Right ventricle myocardium superior (tissue), 1 donor: ENCODE results near the gene PPIA. TPM values are rescaled to one million over a fixed set of nuclear protein-coding genes. Genes with fewer than 3 reads are reported as not detected.
"Not testable (repeated sequence)": the region's sequence is repeated elsewhere in the genome, so short reads cannot be mapped to it uniquely, and the experiment has no call there.

Experiments
- ATAC-seq: fragments of 200-7000 bp; cut with Tn5 transposase; one replicate; pipeline ENCODE4 v1.9.1; 2020; ENCODE audit warnings: mild to moderate bottlenecking; ENCODE audit not compliant: poor library complexity
- DNase-seq: peaks from one replicate; pipeline ENCODE4 v3.0.0-alpha.2; 2020
- intact Hi-C: fragments of 100-400 bp; cut with DNase I; formaldehyde crosslinking; loops from one replicate; pipeline ENCODE4 v1.11.2; 2022
- total RNA-seq: library from RNA; stranded (reverse); fragmentation: NEBNext Ultra II Directional; extraction: Animal tissue kit (Norgen Biotek cat#: 25700); gene quantifications from one replicate; pipeline ENCODE4 v1.2.1, GENCODE V29; 2021
- donor health status: DM: no; HTN: yes; CAD: no; lungs with severe emphysema.

Gene PPIA
- total RNA-seq, 1 donor from 2014 or later, result 471 TPM

DNA sequence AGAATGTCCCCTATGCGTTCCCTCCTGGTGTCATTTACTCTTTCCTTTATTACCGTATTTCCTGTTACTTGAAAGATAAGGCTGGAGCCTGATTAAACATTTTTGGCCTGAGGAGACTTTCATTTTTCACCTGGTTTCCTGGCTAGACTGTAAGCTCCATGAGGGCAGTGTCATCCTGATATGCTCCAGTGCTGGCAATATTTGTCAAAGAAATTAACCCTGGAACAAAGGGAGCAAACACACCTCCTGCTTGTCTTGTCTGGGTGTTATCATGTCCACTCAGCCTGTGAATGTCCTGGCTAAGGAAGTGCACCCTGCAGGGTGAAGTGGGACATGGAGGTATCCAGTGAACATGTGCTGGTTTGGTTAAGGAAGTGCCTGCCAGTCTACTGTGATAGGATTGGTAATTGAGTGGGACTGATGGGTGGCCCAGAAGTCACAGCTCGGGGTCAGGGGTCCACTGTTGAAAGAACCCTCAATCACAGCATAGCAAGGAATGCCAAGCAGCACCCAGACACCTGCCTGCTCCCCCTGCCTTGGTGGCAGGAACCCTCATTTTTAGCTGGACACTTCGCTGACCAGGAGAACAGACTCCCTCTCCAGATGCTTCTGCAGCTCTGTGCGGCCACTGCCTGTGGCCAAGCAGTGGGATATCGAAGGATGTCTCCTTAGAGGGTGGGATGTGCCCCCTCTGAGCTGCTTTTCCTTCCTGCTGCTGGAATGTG, 20.9 kb upstream of the PPIA start:
- DNase-seq, result no peak
- intact Hi-C loops, result no loop called here
- ATAC-seq, result no peak

DNA sequence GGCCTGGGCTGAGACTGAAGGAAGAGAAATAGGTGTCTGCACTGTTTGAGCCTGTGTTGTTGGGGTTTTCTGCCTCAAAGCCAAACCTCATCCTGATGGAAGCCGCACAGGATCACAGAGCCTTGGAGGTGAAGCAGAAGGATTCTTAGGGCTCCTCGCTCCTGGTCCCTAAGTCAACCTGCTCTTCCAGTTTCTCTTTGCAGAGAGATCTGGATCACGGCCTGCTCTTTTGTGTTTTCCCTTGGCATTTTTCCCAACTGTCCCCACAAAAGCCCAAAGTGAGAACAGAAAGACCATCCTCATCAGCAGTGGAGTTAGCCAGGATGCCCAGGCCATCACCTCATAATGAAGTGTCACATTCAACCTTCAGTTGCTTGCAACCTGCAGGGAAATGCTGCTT, 20.3 kb upstream of the PPIA start:
- DNase-seq (no peak), ATAC-seq (no peak)
- intact Hi-C loops, result no loop called here

DNA sequence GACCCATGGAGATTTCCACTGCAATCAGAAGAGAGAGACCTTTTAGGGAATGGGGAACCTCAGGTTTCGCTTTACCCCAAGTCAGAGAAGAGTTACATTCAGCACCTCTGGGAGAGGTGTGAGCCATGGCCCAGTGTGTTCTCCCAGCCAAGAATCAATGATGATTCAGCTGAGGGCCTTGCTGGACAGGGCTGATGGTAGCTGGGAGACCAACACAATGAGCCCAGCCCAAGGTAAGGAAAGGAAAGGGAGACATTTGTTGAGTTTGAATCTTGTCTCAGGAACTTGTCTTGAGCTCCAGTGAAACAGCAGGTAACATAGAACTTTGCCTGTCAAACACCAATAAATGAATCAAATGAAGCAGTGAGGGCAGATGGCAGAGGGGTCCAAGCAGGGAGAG, 14.0 kb upstream of the PPIA start:
- DNase-seq (no peak), ATAC-seq (no peak)
- intact Hi-C loops, result no loop called here

DNA sequence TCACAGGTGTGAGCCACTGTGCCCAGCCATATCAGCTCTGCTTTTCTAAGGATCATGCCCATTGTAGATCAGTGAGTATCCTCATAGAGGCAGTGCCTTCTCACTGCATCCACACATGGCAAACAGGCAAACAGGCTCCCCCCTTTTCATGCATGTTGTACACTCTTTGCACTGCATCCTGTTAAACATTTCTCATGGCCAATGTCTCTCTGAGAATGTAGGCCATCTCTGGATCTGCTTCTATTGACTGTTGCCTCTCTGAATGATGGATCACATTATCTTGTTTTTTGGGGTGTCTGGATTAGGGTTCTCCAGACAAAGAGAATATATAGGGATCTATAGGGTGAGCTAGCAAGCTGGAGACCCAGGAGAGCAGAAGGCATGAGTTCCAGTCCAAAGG, 13.1 kb upstream of the PPIA start:
- no peak for DNase-seq
- no peak for ATAC-seq
- intact Hi-C loops, result no loop called here

DNA sequence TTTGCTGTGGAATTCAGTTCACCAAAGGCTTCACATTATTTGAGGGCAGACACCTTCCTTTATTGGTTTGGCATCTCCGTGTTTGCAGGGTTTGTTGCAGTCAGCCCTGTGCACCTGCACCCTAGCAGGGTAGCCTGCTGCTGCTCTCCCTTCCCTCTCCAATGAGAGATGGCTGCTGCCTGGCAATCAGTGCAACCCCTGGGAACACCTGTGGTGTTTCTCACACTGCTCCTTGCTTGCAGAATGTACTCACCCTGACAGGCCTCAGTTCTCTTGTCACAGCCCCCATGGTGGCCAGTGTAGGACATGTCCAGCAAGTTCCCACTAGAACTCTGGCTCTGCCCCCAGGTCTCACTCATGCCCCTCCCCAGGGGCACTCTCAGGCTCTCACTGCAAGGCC, 12.1 kb upstream of the PPIA start:
- ATAC-seq (no peak), DNase-seq (no peak)
- intact Hi-C loops, result no loop called here

DNA sequence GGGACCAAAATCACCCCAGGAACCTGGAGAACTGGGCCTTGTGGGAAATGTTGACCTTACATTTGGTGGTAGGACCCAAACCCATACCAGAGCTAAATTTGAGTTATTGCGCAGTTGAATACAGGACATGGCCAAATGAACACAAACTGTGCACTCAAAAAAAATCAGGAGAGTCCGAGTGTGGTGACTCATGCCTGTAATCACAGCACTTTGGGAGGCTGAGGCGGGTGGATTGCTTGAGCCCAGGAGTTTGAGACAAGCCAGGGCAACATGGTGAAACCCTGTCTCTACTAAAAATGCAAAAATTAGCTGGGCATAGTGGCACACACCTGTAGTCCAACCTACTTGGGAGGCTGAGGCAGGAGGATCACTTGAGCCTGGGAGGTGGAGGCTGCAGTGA, 11.3 kb upstream of the PPIA start:
- intact Hi-C loops, DNase-seq, ATAC-seq: not testable (repeated sequence)

DNA sequence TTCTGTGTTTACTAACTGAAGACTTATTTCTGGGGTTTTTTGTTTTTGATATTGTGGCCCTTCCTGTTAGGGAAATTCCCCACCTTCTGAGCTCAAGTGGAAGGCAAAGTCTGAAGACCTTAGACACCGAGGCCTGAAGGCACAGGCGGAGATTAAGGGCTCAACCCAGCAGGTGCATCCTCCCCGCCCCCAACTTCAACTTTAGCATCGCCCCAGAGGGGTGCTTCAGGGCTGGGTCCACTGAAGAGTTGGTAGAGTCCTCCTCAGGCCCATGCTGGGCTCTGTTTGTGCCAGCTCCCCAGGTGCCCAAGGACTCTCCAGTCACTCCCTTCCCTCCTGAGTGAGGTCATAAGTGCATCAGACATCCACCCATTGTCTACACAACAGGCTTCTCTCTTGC, 9.4 kb upstream of the PPIA start:
- no peak for DNase-seq
- ATAC-seq, result no peak
- intact Hi-C loops, result no loop called here

DNA sequence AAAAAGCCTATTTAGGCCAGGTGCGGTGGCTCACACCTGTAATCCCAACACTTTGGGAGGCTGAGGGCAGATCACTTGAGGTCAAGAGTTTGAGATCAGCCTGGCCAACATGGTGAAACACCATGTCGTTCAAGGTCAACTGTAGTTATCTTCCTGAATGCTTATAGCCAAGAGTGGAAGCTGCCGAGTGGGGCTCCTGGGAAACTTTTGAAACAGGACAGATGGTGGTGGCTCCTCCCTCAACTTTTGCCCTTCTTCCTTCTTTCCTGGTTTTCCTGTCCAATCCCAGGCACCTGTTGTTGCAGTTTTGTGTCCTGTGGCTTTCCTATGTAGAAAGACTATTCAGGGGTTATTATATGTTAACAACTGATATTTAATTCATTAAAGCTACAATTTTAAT, 8.7 kb upstream of the PPIA start:
- intact Hi-C loops, result no loop called here
- no peak for ATAC-seq
- DNase-seq, result no peak

DNA sequence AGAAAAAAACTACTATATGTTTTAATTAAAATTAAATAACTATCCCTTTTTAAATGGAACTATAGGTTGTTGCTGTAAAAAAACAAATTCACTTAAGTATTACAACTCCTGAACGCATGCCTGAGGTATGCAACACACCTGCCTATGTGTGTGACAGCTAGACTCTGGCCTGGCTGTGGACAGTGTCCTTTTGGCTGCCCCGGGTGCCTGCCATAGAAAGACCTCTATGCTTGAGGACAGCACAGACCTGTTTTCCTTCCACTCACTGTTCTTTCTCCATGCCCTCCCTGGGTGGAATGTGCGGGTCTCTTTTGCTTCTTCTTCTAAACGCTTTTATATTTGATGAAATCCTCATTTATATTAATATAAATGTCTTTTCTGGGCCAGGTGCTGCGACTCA, 6.5 kb upstream of the PPIA start:
- DNase-seq, result no peak
- ATAC-seq, result no peak
- intact Hi-C loops, result loop anchor here (5.0 kb wide), 1 partner anchor 38 kb away; no protein-coding TSS in a partner anchor

DNA sequence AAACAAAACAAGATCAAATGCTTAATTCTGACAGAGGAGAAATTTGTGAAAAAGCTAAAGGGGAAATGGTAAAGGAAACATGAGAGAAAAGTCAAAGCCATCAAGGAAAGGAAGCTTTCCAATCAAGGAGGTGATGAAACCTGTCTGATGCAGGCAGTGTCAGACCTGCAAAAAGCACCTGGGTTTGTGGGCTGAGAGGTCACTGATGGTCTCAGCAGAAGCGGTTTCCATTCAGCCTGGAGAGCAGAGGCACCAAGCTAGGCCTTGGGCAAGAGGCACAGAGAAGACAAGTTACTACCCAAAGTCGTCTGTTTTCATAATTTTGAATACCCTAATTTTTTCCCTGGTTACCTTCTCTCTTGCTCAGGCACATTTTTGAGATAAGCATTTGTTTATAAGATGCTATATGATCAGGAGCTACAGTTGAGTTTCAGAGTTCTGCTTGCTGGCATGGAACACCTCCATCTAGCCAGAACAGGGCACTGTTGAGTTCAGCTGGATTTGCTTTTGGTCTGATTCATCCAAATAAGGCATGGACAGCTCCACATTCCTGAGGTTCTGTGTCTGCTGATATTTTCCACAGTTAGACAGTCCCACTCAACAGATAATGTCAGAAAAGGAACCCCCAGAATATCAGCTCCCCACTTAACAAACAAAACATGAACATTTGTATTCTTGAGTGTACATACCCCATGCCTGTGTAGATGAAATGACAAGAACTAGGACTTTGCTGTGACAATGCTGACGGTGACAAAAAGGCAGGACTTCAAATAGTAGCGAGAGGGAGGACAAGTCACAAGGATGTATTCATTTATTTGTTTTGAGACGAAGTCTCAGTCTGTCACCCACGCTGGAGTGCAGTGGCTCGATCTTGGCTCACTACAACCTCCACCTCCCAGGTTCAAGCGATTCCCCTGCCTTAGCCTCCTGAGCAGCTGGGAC, 4.9 kb upstream of the PPIA start:
- DNase-seq, result no peak
- ATAC-seq, result no peak
- intact Hi-C loops, result loop anchor here (5.0 kb wide), 1 partner anchor 39 kb away; no protein-coding TSS in a partner anchor

DNA sequence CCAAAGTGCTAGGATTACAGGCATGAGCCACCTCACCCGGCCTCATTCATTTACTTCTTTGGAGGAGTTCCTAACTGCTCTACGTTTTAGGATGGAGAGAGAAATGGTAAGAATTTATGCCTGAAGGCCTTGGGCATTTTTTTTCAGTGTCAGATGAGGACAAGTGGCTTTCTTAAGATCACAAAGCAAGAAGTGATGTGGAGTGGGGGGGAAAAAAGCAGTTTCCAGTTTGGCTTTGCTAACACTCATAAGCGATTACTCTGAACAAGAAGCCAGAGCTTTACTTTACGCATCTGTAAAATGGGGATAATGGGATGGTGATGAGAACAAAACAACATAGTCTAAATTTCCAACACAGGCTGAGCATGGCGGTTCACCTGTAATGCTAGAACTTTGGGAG, 2.6 kb upstream of the PPIA start:
- intact Hi-C loops, result loop anchor here (5.0 kb wide), 1 partner anchor 42 kb away; no protein-coding TSS in a partner anchor
- ATAC-seq (no peak), DNase-seq (no peak)

DNA sequence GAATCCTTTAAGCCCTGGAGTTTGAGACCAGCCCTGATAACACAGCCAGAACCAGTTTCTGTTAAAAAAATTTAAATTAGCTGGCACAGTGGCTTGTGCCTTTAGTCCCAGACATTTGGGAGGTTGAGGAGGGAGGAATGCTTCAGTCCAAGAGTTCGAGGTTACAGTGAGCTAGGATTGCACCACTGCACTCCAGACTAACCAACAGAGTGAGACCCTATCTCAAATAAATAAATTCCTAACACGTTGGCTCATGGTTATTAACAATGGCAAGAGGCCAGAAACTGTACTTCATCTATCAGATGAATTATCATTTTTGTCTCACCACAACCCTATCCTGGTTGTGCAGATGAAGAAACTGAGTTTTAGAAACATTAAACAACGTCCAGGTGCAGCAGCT, 2.1 kb upstream of the PPIA start:
- no peak for DNase-seq
- ATAC-seq, result no peak
- intact Hi-C loops, result loop anchor here (5.0 kb wide), 1 partner anchor 42 kb away; no protein-coding TSS in a partner anchor

DNA sequence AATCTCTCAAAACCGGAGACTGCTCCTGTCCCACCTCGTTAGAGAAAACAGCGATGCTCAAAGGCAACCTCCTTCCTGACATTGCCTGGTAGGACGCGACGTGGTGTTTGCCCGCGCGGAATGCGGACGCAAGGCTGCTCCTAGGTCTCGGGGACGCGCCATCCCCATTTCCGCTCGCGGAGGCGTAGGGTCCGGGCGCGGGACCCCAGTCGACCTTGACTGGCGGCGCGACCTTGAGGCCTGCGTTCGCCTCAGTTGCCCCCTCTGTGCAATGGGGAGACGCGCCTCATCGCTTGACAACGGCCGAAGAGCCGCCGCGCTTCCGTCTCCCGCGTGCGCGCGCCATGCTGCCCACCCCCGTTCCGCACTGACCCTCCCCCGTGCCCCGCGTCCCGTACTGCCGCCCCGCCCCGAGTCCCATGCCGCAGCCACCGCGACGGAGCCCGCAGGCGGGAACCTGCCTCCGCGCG, 412 bp upstream of the PPIA start:
- intact Hi-C loops, result loop anchor here (5.0 kb wide), 1 partner anchor 189 kb away; the partner anchor contains the start of gene OGDH
- ATAC-seq (peak; percentile 15), DNase-seq (no peak)

DNA sequence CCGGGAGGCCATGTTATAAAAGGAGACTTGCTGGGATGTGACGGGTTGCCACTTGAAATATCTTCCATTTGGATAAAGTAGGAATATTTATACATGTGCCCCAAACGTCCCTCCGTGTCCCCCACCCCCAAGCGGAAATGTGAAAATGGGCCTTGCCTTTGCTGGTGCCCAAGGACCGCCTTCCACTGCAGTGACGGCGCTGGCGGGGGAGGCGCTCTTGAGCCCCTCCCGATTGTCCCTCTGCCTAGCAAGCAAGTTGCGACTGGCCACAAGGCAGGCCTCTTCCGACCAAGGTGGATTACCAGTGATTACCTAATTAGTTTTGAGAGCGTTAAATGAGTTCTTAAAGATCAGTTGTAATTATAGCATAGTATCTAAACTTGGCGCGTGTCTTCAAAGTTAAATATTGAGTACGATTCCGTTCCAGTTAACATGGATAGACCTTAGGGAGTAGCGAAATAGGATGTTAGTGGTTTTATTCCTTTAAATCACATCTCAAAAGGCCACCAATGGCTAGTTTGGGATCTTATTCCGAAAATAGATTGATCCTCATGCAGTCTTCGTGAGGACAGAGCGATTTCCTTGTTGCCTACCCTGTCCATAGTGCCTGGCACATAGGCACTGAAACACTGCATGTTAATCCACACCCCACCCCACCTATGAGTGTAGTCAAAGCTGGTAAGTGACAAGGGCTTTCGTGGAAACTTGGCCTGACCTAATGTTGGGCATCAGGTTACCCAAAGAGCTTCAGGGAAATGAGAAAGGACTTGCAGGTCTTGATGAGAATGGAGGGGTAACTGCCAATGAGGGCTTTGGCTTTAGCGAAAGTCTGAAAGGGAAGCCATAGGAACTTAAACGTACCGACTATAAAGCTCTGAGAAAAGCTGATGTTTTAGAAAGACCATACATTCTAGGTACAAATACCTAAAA, 1.1 kb downstream of the PPIA start:
- peak; percentile 93 for DNase-seq

DNA sequence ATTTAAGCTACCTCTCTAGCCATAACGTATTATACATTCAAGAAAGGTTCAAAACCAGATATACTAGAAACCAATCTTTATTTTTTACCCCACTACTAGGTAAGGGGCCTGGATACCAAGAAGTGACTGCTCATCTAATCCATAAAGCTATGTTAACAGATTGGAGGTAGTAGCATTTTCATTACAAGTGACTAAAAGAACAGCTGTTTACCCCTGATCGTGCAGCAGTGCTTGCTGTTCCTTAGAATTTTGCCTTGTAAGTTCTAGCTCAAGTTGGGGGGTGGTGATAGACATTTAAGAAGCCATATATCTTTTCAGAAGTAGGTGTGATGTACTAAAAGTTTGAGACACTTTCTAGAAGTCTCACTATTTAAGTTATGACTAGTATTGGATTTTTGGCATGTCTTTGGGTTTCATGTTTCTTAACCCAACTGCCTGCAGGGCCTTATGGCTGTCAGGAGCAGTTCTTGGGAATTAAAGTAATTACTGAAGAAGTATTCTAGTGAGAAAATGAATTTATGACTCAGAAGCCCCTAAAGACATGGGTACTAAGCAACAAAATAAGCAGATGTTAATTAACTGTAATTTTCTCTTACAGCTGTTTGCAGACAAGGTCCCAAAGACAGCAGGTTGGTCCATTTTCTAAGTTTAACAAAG, 2.3 kb downstream of the PPIA start:
- intact Hi-C loops, result loop anchor here (5.0 kb wide), 1 partner anchor 191 kb away; the partner anchor contains the start of gene OGDH
- ATAC-seq (no peak), DNase-seq (no peak)

More for the DNA sequence above, 1.1 kb downstream of the PPIA start:
- ATAC-seq, result peak; percentile 84
- intact Hi-C loops, result loop anchor here (5.0 kb wide), 1 partner anchor 190 kb away; the partner anchor contains the start of gene OGDH

DNA sequence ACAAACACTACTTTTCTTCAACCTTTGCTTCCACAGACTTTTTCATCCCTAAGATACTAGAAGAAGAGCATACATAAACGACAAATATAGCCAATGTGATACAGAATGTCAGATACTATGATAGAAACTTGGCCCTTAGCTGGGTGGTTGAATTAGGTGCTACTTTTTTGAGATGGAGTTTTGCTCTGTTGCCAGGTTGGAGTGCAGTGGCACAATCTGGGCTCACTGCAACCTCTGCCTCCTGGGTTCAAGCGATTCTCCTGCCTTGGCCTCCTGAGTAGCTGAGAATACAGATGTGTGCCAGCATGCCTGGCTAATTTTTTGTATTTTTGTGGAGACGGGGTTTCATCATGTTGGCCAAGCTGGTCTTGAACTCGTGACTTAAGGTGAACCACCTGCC, 3.5 kb downstream of the PPIA start:
- DNase-seq (no peak), ATAC-seq (no peak)
- intact Hi-C loops, result loop anchor here (5.0 kb wide), 1 partner anchor 193 kb away; the partner anchor contains the start of gene OGDH

DNA sequence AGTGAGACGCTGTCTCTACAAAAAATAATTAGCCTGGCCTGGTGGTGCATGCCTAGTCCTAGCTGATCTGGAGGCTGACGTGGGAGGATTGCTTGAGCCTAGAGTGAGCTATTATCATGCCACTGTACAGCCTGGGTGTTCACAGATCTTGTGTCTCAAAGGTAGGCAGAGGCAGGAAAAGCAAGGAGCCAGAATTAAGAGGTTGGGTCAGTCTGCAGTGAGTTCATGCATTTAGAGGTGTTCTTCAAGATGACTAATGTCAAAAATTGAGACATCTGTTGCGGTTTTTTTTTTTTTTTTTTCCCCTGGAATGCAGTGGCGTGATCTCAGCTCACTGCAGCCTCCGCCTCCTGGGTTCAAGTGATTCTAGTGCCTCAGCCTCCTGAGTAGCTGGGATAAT, 5.4 kb downstream of the PPIA start:
- no peak for DNase-seq

More for the DNA sequence above, 5.4 kb downstream of the PPIA start:
- intact Hi-C loops, result no loop called here
- no peak for ATAC-seq
